GM23338 (cell line): ENCODE data around the gene PPP1R9A. TPM values are rescaled to one million over a fixed set of nuclear protein-coding genes. Genes with fewer than 3 reads are reported as not detected.

ENCODE experiments used
- ATAC-seq: fragments of 200-7000 bp; cut with Tn5 transposase; 3 replicates; pipeline ENCODE4 v1.9.1; 2020
- DNase-seq: peaks from one replicate; pipeline ENCODE4 v3.0.0-alpha.2; 2015; ENCODE audit warnings: low spot score
- H2AFZ ChIP-seq: fragments of 200-600 bp; sonication (generic); 2 replicates; pipeline ENCODE4 v1.8.0; 2016; ENCODE audit warnings: antibody characterized with exemption, mild to moderate bottlenecking, moderate library complexity
- H3F3A ChIP-seq: fragments of 200-600 bp; sonication (generic); replicated peaks from 2 replicates; pipeline ENCODE4 v1.8.0; 2017; ENCODE audit warnings: antibody characterized with exemption, mixed run types, low read depth
- H3K27ac ChIP-seq: fragments of 200-600 bp; sonication (generic); 2 replicates; pipeline ENCODE4 v1.6.1; 2016; ENCODE audit warnings: low read depth
- H3K27me3 ChIP-seq: fragments of 200-600 bp; sonication (generic); 2 replicates; pipeline ENCODE4 v1.8.0; 2016; ENCODE audit warnings: mild to moderate bottlenecking, mixed run types, moderate library complexity; ENCODE audit not compliant: insufficient read depth
- H3K36me3 ChIP-seq: fragments of 200-600 bp; sonication (generic); 2 replicates; pipeline ENCODE4 v1.8.0; 2016; ENCODE audit warnings: mild to moderate bottlenecking; ENCODE audit not compliant: insufficient read depth
- H3K4me1 ChIP-seq: fragments of 200-600 bp; sonication (generic); 2 replicates; pipeline ENCODE4 v1.8.0; 2016; ENCODE audit warnings: mild to moderate bottlenecking, moderate library complexity; ENCODE audit not compliant: insufficient read depth
- H3K4me2 ChIP-seq: fragments of 200-600 bp; sonication (generic); 2 replicates; pipeline ENCODE4 v1.7.1; 2017; ENCODE audit warnings: mixed run types
- H3K4me3 ChIP-seq: fragments of 200-600 bp; sonication (generic); 2 replicates; pipeline ENCODE4 v1.6.1; 2016; ENCODE audit warnings: mixed run types
- H3K79me2 ChIP-seq: fragments of 200-600 bp; sonication (generic); replicated peaks from 2 replicates; pipeline ENCODE4 v1.8.0; 2017; ENCODE audit warnings: mild to moderate bottlenecking; ENCODE audit not compliant: insufficient read depth
- H3K9me2 ChIP-seq: fragments of 200-600 bp; sonication (generic); 2 replicates; pipeline ENCODE4 v1.8.0; 2017; ENCODE audit not compliant: insufficient read depth
- H4K20me1 ChIP-seq: fragments of 200-600 bp; sonication (generic); replicated peaks from 2 replicates; pipeline ENCODE4 v1.8.0; 2017; ENCODE audit warnings: mild to moderate bottlenecking; ENCODE audit not compliant: insufficient read depth
- H3K27ac Mint-ChIP-seq: 2 replicates; pipeline ENCODE4 v1.8.0; 2020; ENCODE audit warnings: inconsistent platforms, mild to moderate bottlenecking, moderate library complexity, mixed read lengths
- H3K27me3 Mint-ChIP-seq: 3 replicates; pipeline ENCODE4 v1.8.0; 2022; ENCODE audit warnings: low read depth, mild to moderate bottlenecking, moderate library complexity, mixed read lengths, inconsistent platforms; ENCODE audit not compliant: insufficient read depth, poor library complexity
- H3K36me3 Mint-ChIP-seq: 3 replicates; pipeline ENCODE4 v1.8.0; 2021; ENCODE audit warnings: low read depth, mild to moderate bottlenecking, inconsistent platforms, moderate library complexity, mixed read lengths
- H3K4me1 Mint-ChIP-seq: 3 replicates; pipeline ENCODE4 v1.8.0; 2020; ENCODE audit warnings: mild to moderate bottlenecking, inconsistent platforms, mixed read lengths
- H3K4me3 Mint-ChIP-seq: 3 replicates; pipeline ENCODE4 v1.8.0; 2021; ENCODE audit warnings: moderate library complexity, mild to moderate bottlenecking, inconsistent platforms, mixed read lengths
- H3K9me3 Mint-ChIP-seq: 3 replicates; pipeline ENCODE4 v1.8.0; 2020; ENCODE audit warnings: moderate library complexity, mild to moderate bottlenecking, inconsistent platforms, mixed read lengths
- CREB1 ChIP-seq: fragments of 250-450 bp; sonication (Bioruptor Pico); IDR thresholded peaks from 2 replicates; pipeline ENCODE4 v1.5.0; 2020; ENCODE audit warnings: low read depth, mild to moderate bottlenecking, moderate library complexity
- EZH2phosphoT487 ChIP-seq: fragments of 200-600 bp; sonication (generic); IDR thresholded peaks from one replicate; pipeline ENCODE4 v1.8.1; 2018; ENCODE audit warnings: antibody characterized with exemption; ENCODE audit not compliant: unreplicated experiment
- NANOG ChIP-seq: IDR thresholded peaks from 2 replicates; pipeline ENCODE4 v1.6.1; 2016; ENCODE audit warnings: antibody characterized with exemption, borderline replicate concordance
- STAT1 ChIP-seq: IDR thresholded peaks from one replicate; pipeline ENCODE4 v1.6.1; 2016; ENCODE audit warnings: antibody characterized with exemption; ENCODE audit not compliant: unreplicated experiment
- ZNF114 ChIP-seq: fragments of 250-450 bp; sonication (Bioruptor Pico); IDR thresholded peaks from 2 replicates; pipeline ENCODE4 v1.5.0; 2020; ENCODE audit warnings: mild to moderate bottlenecking, moderate library complexity
- polyA plus RNA-seq: library from polyadenylated mRNA; unstranded; fragments of >200 nt; fragmentation: Nextera tagmentation; extraction: Ambion mirVana; gene quantifications from 2 replicates; pipeline ENCODE4 v1.2.1, GENCODE V29; 2016
- total RNA-seq: library from RNA; depleted of rRNA; stranded (reverse); fragments of >200 nt; shearing (Covaris generic); gene quantifications from 2 replicates; pipeline ENCODE4 v1.2.3, GENCODE V29; 2014
- TF ChIP-seq, protein P1 (sequence below): IDR thresholded peaks from one replicate; pipeline ENCODE4 v1.6.1; 2018; ENCODE audit warnings: antibody characterized with exemption; ENCODE audit not compliant: unreplicated experiment
- TF ChIP-seq, protein P2 (sequence below): IDR thresholded peaks from 2 replicates; pipeline ENCODE4 v1.6.1; 2016; ENCODE audit warnings: antibody characterized with exemption
- TF ChIP-seq, protein P3 (sequence below), 2 experiments: fragments of 200-600 bp in 1 of 2; sonication (generic) in 1 of 2; conservative IDR thresholded peaks; 2 replicates each; pipeline versions ENCODE4 v1.5.1 to v1.6.1; 2016 to 2017; ENCODE audit warnings: antibody characterized with exemption in 2 of 2, low read depth in 2 of 2, mild to moderate bottlenecking in 2 of 2, moderate library complexity in 1 of 2
- TF ChIP-seq, protein P4 (sequence below): fragments of 250-450 bp; sonication (Bioruptor Pico); IDR thresholded peaks from 2 replicates; pipeline ENCODE4 v1.5.0; 2020; ENCODE audit warnings: mild to moderate bottlenecking, moderate library complexity

The PPP1R9A gene
- total and polyA plus RNA-seq, 2 experiments from 2014 or later = 10.6 to 31.8 TPM

DNA sequence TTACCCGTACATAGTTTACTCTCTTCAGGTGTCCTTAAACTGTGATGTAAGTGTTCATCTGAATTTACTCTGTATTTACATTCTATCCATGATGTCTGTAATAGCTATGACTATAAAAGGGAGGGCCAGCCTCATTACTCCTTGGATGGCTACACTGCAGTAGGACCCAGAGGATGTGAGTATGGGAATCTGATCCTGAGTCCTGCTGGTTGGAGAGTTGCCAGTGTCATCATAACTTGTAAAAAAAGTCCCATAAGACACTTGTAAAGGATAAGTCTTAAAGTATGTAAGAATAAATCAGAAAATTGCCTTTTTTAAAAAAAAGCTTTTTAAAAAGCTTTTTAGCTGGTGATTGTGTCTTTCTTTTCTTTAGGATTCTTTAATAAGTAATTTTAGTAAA lies 95.4 kb downstream of the PPP1R9A start (continued):
- TF ChIP-seq, protein P1, sequence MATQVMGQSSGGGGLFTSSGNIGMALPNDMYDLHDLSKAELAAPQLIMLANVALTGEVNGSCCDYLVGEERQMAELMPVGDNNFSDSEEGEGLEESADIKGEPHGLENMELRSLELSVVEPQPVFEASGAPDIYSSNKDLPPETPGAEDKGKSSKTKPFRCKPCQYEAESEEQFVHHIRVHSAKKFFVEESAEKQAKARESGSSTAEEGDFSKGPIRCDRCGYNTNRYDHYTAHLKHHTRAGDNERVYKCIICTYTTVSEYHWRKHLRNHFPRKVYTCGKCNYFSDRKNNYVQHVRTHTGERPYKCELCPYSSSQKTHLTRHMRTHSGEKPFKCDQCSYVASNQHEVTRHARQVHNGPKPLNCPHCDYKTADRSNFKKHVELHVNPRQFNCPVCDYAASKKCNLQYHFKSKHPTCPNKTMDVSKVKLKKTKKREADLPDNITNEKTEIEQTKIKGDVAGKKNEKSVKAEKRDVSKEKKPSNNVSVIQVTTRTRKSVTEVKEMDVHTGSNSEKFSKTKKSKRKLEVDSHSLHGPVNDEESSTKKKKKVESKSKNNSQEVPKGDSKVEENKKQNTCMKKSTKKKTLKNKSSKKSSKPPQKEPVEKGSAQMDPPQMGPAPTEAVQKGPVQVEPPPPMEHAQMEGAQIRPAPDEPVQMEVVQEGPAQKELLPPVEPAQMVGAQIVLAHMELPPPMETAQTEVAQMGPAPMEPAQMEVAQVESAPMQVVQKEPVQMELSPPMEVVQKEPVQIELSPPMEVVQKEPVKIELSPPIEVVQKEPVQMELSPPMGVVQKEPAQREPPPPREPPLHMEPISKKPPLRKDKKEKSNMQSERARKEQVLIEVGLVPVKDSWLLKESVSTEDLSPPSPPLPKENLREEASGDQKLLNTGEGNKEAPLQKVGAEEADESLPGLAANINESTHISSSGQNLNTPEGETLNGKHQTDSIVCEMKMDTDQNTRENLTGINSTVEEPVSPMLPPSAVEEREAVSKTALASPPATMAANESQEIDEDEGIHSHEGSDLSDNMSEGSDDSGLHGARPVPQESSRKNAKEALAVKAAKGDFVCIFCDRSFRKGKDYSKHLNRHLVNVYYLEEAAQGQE = no peak
- no peak for TF ChIP-seq STAT1
- TF ChIP-seq, protein P2, sequence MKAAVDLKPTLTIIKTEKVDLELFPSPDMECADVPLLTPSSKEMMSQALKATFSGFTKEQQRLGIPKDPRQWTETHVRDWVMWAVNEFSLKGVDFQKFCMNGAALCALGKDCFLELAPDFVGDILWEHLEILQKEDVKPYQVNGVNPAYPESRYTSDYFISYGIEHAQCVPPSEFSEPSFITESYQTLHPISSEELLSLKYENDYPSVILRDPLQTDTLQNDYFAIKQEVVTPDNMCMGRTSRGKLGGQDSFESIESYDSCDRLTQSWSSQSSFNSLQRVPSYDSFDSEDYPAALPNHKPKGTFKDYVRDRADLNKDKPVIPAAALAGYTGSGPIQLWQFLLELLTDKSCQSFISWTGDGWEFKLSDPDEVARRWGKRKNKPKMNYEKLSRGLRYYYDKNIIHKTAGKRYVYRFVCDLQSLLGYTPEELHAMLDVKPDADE = no peak
- TF ChIP-seq ZNF114 (CRISPR knock-in tag) = no peak
- TF ChIP-seq, protein P3, sequence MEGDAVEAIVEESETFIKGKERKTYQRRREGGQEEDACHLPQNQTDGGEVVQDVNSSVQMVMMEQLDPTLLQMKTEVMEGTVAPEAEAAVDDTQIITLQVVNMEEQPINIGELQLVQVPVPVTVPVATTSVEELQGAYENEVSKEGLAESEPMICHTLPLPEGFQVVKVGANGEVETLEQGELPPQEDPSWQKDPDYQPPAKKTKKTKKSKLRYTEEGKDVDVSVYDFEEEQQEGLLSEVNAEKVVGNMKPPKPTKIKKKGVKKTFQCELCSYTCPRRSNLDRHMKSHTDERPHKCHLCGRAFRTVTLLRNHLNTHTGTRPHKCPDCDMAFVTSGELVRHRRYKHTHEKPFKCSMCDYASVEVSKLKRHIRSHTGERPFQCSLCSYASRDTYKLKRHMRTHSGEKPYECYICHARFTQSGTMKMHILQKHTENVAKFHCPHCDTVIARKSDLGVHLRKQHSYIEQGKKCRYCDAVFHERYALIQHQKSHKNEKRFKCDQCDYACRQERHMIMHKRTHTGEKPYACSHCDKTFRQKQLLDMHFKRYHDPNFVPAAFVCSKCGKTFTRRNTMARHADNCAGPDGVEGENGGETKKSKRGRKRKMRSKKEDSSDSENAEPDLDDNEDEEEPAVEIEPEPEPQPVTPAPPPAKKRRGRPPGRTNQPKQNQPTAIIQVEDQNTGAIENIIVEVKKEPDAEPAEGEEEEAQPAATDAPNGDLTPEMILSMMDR (conservative IDR thresholded peaks at IDR 0.05; ENCODE audit: low read depth in 2 of 2) = no peak
- TF ChIP-seq EZH2phosphoT487 = no peak

DNA sequence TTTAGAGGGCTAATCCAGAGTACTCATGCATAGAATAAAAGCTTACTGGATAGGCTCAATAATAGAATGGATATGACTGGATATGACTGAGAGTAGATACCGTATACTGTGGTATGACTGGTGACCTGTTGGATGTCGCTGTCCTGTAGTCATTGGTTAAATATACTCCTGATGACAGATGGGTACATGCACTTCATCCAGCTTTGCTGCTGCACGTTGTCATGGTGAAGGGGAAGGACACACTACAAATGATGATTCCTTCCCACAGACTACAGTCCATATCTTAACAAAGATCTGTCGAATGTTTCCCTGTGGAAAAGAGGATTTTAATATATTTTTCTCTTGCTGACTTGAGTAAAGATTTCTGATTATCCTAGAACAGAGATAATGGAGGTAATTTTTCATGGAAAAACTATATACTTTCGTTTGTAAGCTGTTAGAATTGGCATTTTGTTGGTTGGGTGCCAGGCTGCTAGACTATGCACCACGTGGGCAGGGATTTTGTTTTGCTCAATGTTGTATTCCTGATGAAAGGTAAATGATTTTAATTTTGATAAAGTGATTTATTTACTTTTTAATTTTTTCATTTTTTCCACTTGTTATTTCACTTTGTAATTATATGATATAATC lies 97.3 kb downstream of the PPP1R9A start:
- H3K4me2 ChIP-seq = no peak overlapping the region
- H3K9me3 Mint-ChIP-seq = no peaks in the 10 kb centered on the region
- no peak overlapping the region for H3K4me3 Mint-ChIP-seq
- ATAC-seq = no peak
- no peaks in the 10 kb centered on the region for H3K36me3 ChIP-seq
- H3K4me1 Mint-ChIP-seq = peaks cover 13% of the 10 kb centered on the region
- H4K20me1 ChIP-seq = no peaks in the 10 kb centered on the region
- no peaks in the 10 kb centered on the region for H3K27me3 ChIP-seq
- peaks cover 4% of the 10 kb centered on the region; the same call in 1 of the 2 replicates for H3K9me2 ChIP-seq
- no peak overlapping the region for H3K4me3 ChIP-seq
- no peak for DNase-seq
- H2AFZ ChIP-seq = no peak overlapping the region
- H3K27ac Mint-ChIP-seq = no peak overlapping the region
- no peaks in the 10 kb centered on the region for H3K27me3 Mint-ChIP-seq
- no peak overlapping the region for H3K27ac ChIP-seq
- H3K79me2 ChIP-seq = peaks cover 4% of the 10 kb centered on the region
- no peak for TF ChIP-seq EZH2phosphoT487
- TF ChIP-seq, protein P2 = no peak
- TF ChIP-seq NANOG = no peak
- TF ChIP-seq ZNF114 (CRISPR knock-in tag) = no peak
- no peak for TF ChIP-seq CREB1 (CRISPR knock-in tag)
- TF ChIP-seq, protein P4, sequence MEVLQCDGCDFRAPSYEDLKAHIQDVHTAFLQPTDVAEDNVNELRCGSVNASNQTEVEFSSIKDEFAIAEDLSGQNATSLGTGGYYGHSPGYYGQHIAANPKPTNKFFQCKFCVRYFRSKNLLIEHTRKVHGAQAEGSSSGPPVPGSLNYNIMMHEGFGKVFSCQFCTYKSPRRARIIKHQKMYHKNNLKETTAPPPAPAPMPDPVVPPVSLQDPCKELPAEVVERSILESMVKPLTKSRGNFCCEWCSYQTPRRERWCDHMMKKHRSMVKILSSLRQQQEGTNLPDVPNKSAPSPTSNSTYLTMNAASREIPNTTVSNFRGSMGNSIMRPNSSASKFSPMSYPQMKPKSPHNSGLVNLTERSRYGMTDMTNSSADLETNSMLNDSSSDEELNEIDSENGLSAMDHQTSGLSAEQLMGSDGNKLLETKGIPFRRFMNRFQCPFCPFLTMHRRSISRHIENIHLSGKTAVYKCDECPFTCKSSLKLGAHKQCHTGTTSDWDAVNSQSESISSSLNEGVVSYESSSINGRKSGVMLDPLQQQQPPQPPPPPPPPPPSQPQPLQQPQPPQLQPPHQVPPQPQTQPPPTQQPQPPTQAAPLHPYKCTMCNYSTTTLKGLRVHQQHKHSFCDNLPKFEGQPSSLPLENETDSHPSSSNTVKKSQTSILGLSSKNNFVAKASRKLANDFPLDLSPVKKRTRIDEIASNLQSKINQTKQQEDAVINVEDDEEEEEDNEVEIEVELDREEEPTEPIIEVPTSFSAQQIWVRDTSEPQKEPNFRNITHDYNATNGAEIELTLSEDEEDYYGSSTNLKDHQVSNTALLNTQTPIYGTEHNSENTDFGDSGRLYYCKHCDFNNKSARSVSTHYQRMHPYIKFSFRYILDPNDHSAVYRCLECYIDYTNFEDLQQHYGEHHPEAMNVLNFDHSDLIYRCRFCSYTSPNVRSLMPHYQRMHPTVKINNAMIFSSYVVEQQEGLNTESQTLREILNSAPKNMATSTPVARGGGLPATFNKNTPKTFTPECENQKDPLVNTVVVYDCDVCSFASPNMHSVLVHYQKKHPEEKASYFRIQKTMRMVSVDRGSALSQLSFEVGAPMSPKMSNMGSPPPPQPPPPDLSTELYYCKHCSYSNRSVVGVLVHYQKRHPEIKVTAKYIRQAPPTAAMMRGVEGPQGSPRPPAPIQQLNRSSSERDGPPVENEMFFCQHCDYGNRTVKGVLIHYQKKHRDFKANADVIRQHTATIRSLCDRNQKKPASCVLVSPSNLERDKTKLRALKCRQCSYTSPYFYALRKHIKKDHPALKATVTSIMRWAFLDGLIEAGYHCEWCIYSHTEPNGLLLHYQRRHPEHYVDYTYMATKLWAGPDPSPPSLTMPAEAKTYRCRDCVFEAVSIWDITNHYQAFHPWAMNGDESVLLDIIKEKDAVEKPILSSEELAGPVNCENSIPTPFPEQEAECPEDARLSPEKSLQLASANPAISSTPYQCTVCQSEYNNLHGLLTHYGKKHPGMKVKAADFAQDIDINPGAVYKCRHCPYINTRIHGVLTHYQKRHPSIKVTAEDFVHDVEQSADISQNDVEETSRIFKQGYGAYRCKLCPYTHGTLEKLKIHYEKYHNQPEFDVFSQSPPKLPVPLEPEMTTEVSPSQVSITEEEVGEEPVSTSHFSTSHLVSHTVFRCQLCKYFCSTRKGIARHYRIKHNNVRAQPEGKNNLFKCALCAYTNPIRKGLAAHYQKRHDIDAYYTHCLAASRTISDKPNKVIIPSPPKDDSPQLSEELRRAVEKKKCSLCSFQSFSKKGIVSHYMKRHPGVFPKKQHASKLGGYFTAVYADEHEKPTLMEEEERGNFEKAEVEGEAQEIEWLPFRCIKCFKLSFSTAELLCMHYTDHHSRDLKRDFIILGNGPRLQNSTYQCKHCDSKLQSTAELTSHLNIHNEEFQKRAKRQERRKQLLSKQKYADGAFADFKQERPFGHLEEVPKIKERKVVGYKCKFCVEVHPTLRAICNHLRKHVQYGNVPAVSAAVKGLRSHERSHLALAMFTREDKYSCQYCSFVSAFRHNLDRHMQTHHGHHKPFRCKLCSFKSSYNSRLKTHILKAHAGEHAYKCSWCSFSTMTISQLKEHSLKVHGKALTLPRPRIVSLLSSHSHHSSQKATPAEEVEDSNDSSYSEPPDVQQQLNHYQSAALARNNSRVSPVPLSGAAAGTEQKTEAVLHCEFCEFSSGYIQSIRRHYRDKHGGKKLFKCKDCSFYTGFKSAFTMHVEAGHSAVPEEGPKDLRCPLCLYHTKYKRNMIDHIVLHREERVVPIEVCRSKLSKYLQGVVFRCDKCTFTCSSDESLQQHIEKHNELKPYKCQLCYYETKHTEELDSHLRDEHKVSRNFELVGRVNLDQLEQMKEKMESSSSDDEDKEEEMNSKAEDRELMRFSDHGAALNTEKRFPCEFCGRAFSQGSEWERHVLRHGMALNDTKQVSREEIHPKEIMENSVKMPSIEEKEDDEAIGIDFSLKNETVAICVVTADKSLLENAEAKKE (CRISPR knock-in tag) = no peak
- peaks cover 19% of the 10 kb centered on the region for H3K4me1 ChIP-seq
- H3K36me3 Mint-ChIP-seq = no peaks in the 10 kb centered on the region
- no peaks in the 10 kb centered on the region for H3F3A ChIP-seq
